HCT116 (cell line): Measurements from ENCODE around the gene SPIN2B. TPM values are rescaled to one million over a fixed set of nuclear protein-coding genes. Genes with fewer than 3 reads are reported as not detected.
"Not testable (repeated sequence)": the region's sequence is repeated elsewhere in the genome, so short reads cannot be mapped to it uniquely, and the experiment has no call there.

Source experiments
- ATAC-seq: fragments of 200-7000 bp; cut with Tn5 transposase; 2 replicates; pipeline ENCODE4 v1.9.1; 2020; ENCODE audit warnings: mild to moderate bottlenecking, moderate library complexity
- BruUV-seq: library from RNA; stranded (reverse); fragments of 400-500 nt; replicated peaks from 2 replicates; lab custom pipeline; 2021; lab: Mats Ljungman, UMichigan
- CTCF ChIA-PET: fragments of 300-600 bp; sonication (Branson Sonifier 250); formaldehyde crosslinking; loops from one replicate; lab custom pipeline; 2021; ENCODE audit warnings: antibody characterized with exemption; lab: Charles Lee
- POLR2A ChIA-PET: fragments of 300-600, 350-600 bp; sonication (Branson Sonifier 250); formaldehyde crosslinking; loops from one replicate; lab custom pipeline; 2021; ENCODE audit warnings: antibody characterized with exemption; lab: Charles Lee
- RAD21 ChIA-PET, 2 experiments: fragments of 300-600 bp; sonication (Branson Sonifier 250); formaldehyde crosslinking; loops; one replicate each; lab custom pipeline; 2023; ENCODE audit warnings: low total read pairs in 2 of 2; ENCODE audit not compliant: uncharacterized antibody in 2 of 2, unreplicated experiment in 2 of 2, low non-redundant PET in 1 of 2; lab: Charles Lee
- DNase-seq: peaks from one replicate; pipeline ENCODE4 v3.0.0-alpha.2; 2010; ENCODE audit warnings: low read depth, low spot score
- H2AFZ ChIP-seq: fragments of 200-600 bp; shearing (Covaris generic), sonication (generic); 2 replicates; pipeline ENCODE4 v1.6.1; 2017; ENCODE audit warnings: low read depth, mixed run types, mixed read lengths, antibody characterized with exemption, low read length; ENCODE audit not compliant: poor library complexity, severe bottlenecking
- H3K27ac ChIP-seq: 2 replicates; pipeline ENCODE4 v1.5.1; 2012; ENCODE audit warnings: low read depth, low read length
- H3K27me3 ChIP-seq: fragments of 200-600 bp; sonication (generic); 2 replicates; pipeline ENCODE4 v1.6.1; 2016; ENCODE audit warnings: mixed run types, low read length, mixed read lengths; ENCODE audit not compliant: insufficient read depth
- H3K36me3 ChIP-seq, 2 experiments: fragments of 200-500 bp in 1 of 2; fragments of 200-600 bp in 1 of 2; sonication (Bioruptor generic) in 1 of 2; sonication (generic) in 1 of 2; 2 replicates each; pipeline versions ENCODE4 v1.5.1 to v1.6.1; 2014 to 2016; ENCODE audit warnings: low read length in 2 of 2, inconsistent platforms in 1 of 2, mixed read lengths in 1 of 2, mixed run types in 1 of 2; ENCODE audit not compliant: insufficient read depth in 2 of 2, control insufficient read depth in 1 of 2
- H3K4me1 ChIP-seq, 2 experiments: fragments of 200-600 bp in 1 of 2; sonication (generic) in 1 of 2; 2 replicates each; pipeline versions ENCODE4 v1.5.1 to v1.6.1; 2012 to 2017; ENCODE audit warnings: low read length in 2 of 2, inconsistent platforms in 1 of 2, mild to moderate bottlenecking in 1 of 2, mixed read lengths in 1 of 2, mixed run types in 1 of 2, moderate library complexity in 1 of 2; ENCODE audit not compliant: insufficient read depth in 2 of 2, control insufficient read depth in 1 of 2
- H3K4me2 ChIP-seq: fragments of 200-600 bp; sonication (generic); 2 replicates; pipeline ENCODE4 v1.6.1; 2017; ENCODE audit warnings: mixed run types, low read length, mixed read lengths
- H3K4me3 ChIP-seq, 2 experiments: fragments of 200-600 bp in 1 of 2; sonication (generic) in 1 of 2; replicated peaks in 1 of 2; 2 replicates each; pipeline ENCODE4 v1.5.1; 2011 to 2016; ENCODE audit warnings: low read length in 2 of 2, control low read depth in 1 of 2, low read depth in 1 of 2, mild to moderate bottlenecking in 1 of 2, mixed read lengths in 1 of 2, mixed run types in 1 of 2
- H3K79me2 ChIP-seq: fragments of 200-600 bp; sonication (generic); 2 replicates; pipeline ENCODE4 v1.6.1; 2017; ENCODE audit warnings: mild to moderate bottlenecking, mixed run types, low read length, moderate library complexity, mixed read lengths; ENCODE audit not compliant: insufficient read depth
- H3K9ac ChIP-seq: fragments of 200-600 bp; sonication (generic); 2 replicates; pipeline ENCODE4 v1.6.1; 2016; ENCODE audit warnings: low read length, mixed read lengths
- H3K9me2 ChIP-seq: fragments of 200-600 bp; sonication (generic), shearing (Covaris generic); 2 replicates; pipeline ENCODE4 v1.6.1; 2017; ENCODE audit warnings: mixed run types, mild to moderate bottlenecking, moderate library complexity; ENCODE audit not compliant: insufficient read depth
- H3K9me3 ChIP-seq, 2 experiments: fragments of 200-500 bp in 1 of 2; fragments of 200-600 bp in 1 of 2; sonication (Bioruptor generic) in 1 of 2; sonication (generic) in 1 of 2; 2 replicates each; pipeline ENCODE4 v1.6.1; 2014 to 2017; ENCODE audit warnings: low read length in 2 of 2, mixed read lengths in 2 of 2, inconsistent platforms in 1 of 2, low read depth in 1 of 2, mild to moderate bottlenecking in 1 of 2, mixed run types in 1 of 2, moderate library complexity in 1 of 2; ENCODE audit not compliant: control insufficient read depth in 1 of 2, insufficient read depth in 1 of 2
- H4K20me1 ChIP-seq: fragments of 200-600 bp; sonication (generic), shearing (Covaris generic); 2 replicates; pipeline ENCODE4 v1.6.1; 2017; ENCODE audit warnings: mixed run types, mild to moderate bottlenecking, moderate library complexity; ENCODE audit not compliant: insufficient read depth
- CBX3 ChIP-seq: IDR thresholded peaks from 2 replicates; pipeline ENCODE4 v1.6.1; 2012; ENCODE audit warnings: low read depth
- EGR1 ChIP-seq: IDR thresholded peaks from 2 replicates; pipeline ENCODE4 v1.6.1; 2012; ENCODE audit warnings: low read depth
- EZH2 ChIP-seq: fragments of 200-600 bp; sonication (generic); IDR thresholded peaks from 2 replicates; pipeline ENCODE4 v1.6.1; 2017; ENCODE audit warnings: antibody characterized with exemption, mixed run types
- JUND ChIP-seq: IDR thresholded peaks from 2 replicates; pipeline ENCODE4 v1.6.1; 2012
- YY1 ChIP-seq: IDR thresholded peaks from 2 replicates; pipeline ENCODE4 v1.6.1; 2011; ENCODE audit warnings: low read length, low read depth, moderate library complexity, mild to moderate bottlenecking; ENCODE audit not compliant: insufficient replicate concordance; ENCODE audit errors: extremely low read depth
- ZFX ChIP-seq: fragments of 450-650 bp; IDR thresholded peaks from 2 replicates; pipeline ENCODE4 v1.6.1; 2017
- ZNF274 ChIP-seq: fragments of 200-500 bp; sonication (Bioruptor generic); IDR thresholded peaks from 2 replicates; pipeline ENCODE4 v1.6.1; 2014; ENCODE audit warnings: mild to moderate bottlenecking, low read depth, low read length, inconsistent platforms
- intact Hi-C: fragments of 100-400 bp; cut with micrococcal nuclease; formaldehyde crosslinking; loops from 2 replicates; pipeline ENCODE4 v1.10.0; 2022
- total RNA-seq: library from RNA; stranded (reverse); gene quantifications from one replicate; pipeline ENCODE4 v1.2.1, GENCODE V29; 2021; ENCODE audit not compliant: unreplicated experiment
- TF ChIP-seq, protein P1 (sequence below): IDR thresholded peaks from 2 replicates; pipeline ENCODE4 v1.6.1; 2011; ENCODE audit warnings: mild to moderate bottlenecking, low read length, moderate library complexity; ENCODE audit not compliant: insufficient replicate concordance; ENCODE audit errors: extremely low read depth

SPIN2B gene
- total RNA-seq, 1 experiment from 2014 or later: 9.3 TPM

DNA sequence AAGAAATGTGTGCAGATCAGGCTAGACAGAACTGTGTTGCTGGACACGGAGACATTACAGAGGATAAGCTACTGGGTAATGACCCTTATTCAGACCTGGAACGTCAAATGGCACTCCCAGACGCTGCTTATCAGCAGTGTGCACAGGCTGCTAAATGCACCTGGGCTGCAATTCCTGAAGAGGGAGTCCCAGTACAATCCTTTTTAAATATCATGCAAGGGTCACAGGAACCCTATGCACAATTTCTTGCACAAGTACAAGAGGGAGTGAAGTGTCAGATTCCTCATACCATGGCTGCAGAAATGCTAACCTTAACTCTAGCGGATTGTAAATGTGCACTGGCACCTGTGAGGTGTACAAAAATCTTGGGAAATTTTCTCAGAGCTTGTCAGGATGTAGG, 16.9 kb downstream of the SPIN2B start:
- H3K79me2 ChIP-seq: no peaks in the 10 kb centered on the region
- DNase-seq (no peak), ATAC-seq (no peak)
- ChIA-PET POLR2A (no interaction called here), CTCF (no interaction called here), RAD21 (no interaction called here)
- no peaks in the 10 kb centered on the region for H3K4me1 ChIP-seq
- H3K4me2 ChIP-seq: no peak overlapping the region
- no peak overlapping the region for H2AFZ ChIP-seq
- no peaks in the 10 kb centered on the region for H3K27me3 ChIP-seq
- H3K36me3 ChIP-seq: no peaks in the 10 kb centered on the region
- intact Hi-C loops: no loop called here
- H3K9ac ChIP-seq: no peak overlapping the region
- H3K9me2 ChIP-seq: no peaks in the 10 kb centered on the region
- TF ChIP-seq JUND (no peak), YY1 (no peak), EGR1 (no peak), EZH2 (no peak), ZFX (no peak), CBX3 (no peak), ZNF274 (no peak)
- TF ChIP-seq, protein P1, sequence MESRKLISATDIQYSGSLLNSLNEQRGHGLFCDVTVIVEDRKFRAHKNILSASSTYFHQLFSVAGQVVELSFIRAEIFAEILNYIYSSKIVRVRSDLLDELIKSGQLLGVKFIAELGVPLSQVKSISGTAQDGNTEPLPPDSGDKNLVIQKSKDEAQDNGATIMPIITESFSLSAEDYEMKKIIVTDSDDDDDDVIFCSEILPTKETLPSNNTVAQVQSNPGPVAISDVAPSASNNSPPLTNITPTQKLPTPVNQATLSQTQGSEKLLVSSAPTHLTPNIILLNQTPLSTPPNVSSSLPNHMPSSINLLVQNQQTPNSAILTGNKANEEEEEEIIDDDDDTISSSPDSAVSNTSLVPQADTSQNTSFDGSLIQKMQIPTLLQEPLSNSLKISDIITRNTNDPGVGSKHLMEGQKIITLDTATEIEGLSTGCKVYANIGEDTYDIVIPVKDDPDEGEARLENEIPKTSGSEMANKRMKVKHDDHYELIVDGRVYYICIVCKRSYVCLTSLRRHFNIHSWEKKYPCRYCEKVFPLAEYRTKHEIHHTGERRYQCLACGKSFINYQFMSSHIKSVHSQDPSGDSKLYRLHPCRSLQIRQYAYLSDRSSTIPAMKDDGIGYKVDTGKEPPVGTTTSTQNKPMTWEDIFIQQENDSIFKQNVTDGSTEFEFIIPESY: no peak
- no peak overlapping the region for H3K4me3 ChIP-seq
- no peak overlapping the region for H3K27ac ChIP-seq
- H3K9me3 ChIP-seq: no peaks in the 10 kb centered on the region
- BruUV-seq: no TSS peak
- no peaks in the 10 kb centered on the region for H4K20me1 ChIP-seq

DNA sequence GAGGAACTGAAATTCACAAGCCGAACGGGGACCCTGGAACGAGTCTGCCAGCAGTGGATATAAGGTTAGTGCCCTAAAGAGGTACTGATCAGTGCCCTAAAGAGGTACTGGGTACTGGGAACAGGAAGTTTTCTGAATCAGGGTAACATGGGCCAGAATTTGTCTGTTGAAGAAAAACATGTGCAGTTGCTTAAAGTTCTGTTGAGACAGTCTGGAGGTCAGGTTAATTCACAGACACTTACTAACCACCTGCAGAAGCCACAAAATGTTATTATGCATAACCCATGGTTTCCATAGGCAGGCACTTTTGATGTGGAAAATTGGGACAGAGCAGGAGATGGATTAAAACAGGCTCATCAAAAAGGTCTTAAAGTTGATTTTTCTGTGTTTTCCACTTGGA, 17.9 kb downstream of the SPIN2B start:
- no peak for ATAC-seq
- no peaks in the 10 kb centered on the region for H4K20me1 ChIP-seq
- no TSS peak for BruUV-seq

DNA sequence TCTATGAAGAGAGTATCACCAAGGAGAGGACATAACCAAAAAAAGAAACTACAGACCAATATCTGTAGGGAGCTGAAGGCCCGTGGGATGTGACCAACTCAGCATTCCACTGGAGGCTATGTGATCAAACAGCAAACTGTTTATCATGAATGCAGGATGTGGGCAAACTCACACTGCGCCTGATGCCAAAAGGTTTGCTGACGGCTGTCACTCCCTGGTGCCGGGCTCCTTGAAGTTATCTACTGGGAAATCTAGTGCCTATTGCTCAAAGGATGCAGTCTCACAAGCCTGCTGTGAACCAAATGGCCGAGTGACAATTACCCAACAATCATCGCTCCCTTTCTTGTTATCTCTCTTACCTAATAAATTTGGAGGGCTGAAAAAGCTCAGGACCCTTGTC, 18.4 kb downstream of the SPIN2B start:
- H3K9ac ChIP-seq, RAD21 ChIA-PET, POLR2A ChIA-PET, BruUV-seq, H3K27me3 ChIP-seq, H3K9me2 ChIP-seq, H2AFZ ChIP-seq, H3K4me3 ChIP-seq, H3K9me3 ChIP-seq, H4K20me1 ChIP-seq, H3K4me2 ChIP-seq, H3K27ac ChIP-seq, H3K4me1 ChIP-seq, CTCF ChIA-PET, intact Hi-C loops, H3K79me2 ChIP-seq, DNase-seq, H3K36me3 ChIP-seq, ATAC-seq: not testable (repeated sequence)

More for the DNA sequence above, 17.9 kb downstream of the SPIN2B start:
- H3K27ac ChIP-seq: no peak overlapping the region
- no peaks in the 10 kb centered on the region for H3K9me2 ChIP-seq
- H3K36me3 ChIP-seq: no peaks in the 10 kb centered on the region
- no peaks in the 10 kb centered on the region for H3K9me3 ChIP-seq
- no peaks in the 10 kb centered on the region for H3K79me2 ChIP-seq
- TF ChIP-seq ZNF274 (no peak), JUND (no peak)
- TF ChIP-seq, all 23 proteins: peak for 0
- ChIA-PET RAD21 (no interaction called here), CTCF (no interaction called here), POLR2A (no interaction called here)
- DNase-seq: no peak
- H3K9ac ChIP-seq: no peak overlapping the region
- no peak overlapping the region for H3K4me3 ChIP-seq
- intact Hi-C loops: no loop called here
- H3K27me3 ChIP-seq: no peaks in the 10 kb centered on the region
- no peak overlapping the region for H3K4me2 ChIP-seq
- no peak overlapping the region for H2AFZ ChIP-seq
- H3K4me1 ChIP-seq: no peaks in the 10 kb centered on the region
